K562 (cell line): ENCODE measurements around the gene SLC22A16. TPM values are rescaled to one million over a fixed set of nuclear protein-coding genes. Genes with fewer than 3 reads are reported as not detected.

Experiments
- ATAC-seq: fragments of 200-7000 bp; cut with Tn5 transposase; 3 replicates; pipeline ENCODE4 v1.9.1; 2020; ENCODE audit warnings: moderate library complexity
- BruUV-seq: library from RNA; stranded (reverse); fragments of 400-500 nt; replicated peaks from 2 replicates; lab custom pipeline; 2021; lab: Mats Ljungman, UMichigan
- CTCF ChIA-PET: fragments of 300-600 bp; formaldehyde crosslinking; extraction: SDS; loops from one replicate; lab custom pipeline; 2021; ENCODE audit warnings: low intra/inter-chr PET ratio; lab: Yijun Ruan, JAX
- POLR2A ChIA-PET: fragments of 300-600, 350-650 bp; sonication (Branson Sonifier 250); formaldehyde crosslinking; extraction: SDS; loops from one replicate; lab custom pipeline; 2021; ENCODE audit warnings: antibody characterized with exemption, inconsistent platforms; lab: Yijun Ruan, JAX
- DNase-seq, 4 experiments: peaks; one replicate each; pipeline versions ENCODE4 v3.0.0 to v3.0.0-alpha.2; 2011 to 2018; ENCODE audit warnings: low spot score in 3 of 4, mixed read lengths in 3 of 4; ENCODE audit errors: extremely low read depth in 1 of 4
- FAIRE-seq: peaks from 2 replicates; lab custom pipeline; 2011; peaks lifted over from hg19 to GRCh38; lab: Jason Lieb, UNC
- H2AFZ ChIP-seq: 2 replicates; pipeline ENCODE4 v1.6.0; 2011; ENCODE audit warnings: low read depth, low read length, control low read depth, inconsistent platforms
- H3K27ac ChIP-seq: fragments of 200-600 bp; 3 replicates; pipeline ENCODE4 v1.8.0; 2011; ENCODE audit warnings: low read depth, mild to moderate bottlenecking, control low read depth, inconsistent platforms, low read length, moderate library complexity, mixed read lengths; ENCODE audit errors: extremely low read depth
- H3K27me3 ChIP-seq, 2 experiments: fragments of 300-600 bp in 1 of 2; 2 replicates in 1 of 2; 3 replicates in 1 of 2; pipeline versions ENCODE4 v1.6.0 to v1.8.0; 2011; ENCODE audit warnings: inconsistent platforms in 2 of 2, low read length in 2 of 2, mild to moderate bottlenecking in 1 of 2, mixed read lengths in 1 of 2, moderate library complexity in 1 of 2; ENCODE audit not compliant: control insufficient read depth in 2 of 2, insufficient read depth in 2 of 2
- H3K36me3 ChIP-seq: fragments of 300-600 bp; 3 replicates; pipeline ENCODE4 v1.8.0; 2011; ENCODE audit warnings: mild to moderate bottlenecking, low read length, inconsistent platforms; ENCODE audit not compliant: control insufficient read depth, insufficient read depth
- H3K4me1 ChIP-seq, 2 experiments: fragments of 200-600 bp in 1 of 2; replicated peaks in 1 of 2; 2 replicates in 1 of 2; 3 replicates in 1 of 2; pipeline versions ENCODE4 v1.5.1 to v1.8.0; 2011; ENCODE audit warnings: inconsistent platforms in 2 of 2, low read length in 2 of 2, mild to moderate bottlenecking in 1 of 2, mixed read lengths in 1 of 2, moderate library complexity in 1 of 2; ENCODE audit not compliant: control insufficient read depth in 2 of 2, insufficient read depth in 2 of 2
- H3K4me2 ChIP-seq: 2 replicates; pipeline ENCODE4 v1.6.1; 2011; ENCODE audit warnings: low read length, control low read depth, inconsistent platforms, mixed read lengths; ENCODE audit not compliant: insufficient read depth
- H3K4me3 ChIP-seq: fragments of 200-600 bp; sonication (generic), shearing (Covaris generic); 2 replicates; pipeline ENCODE4 v1.5.1; 2016; ENCODE audit warnings: control low read depth, inconsistent platforms
- H3K79me2 ChIP-seq: fragments of 200-600 bp; 3 replicates; pipeline ENCODE4 v1.8.0; 2011; ENCODE audit warnings: low read length, inconsistent platforms; ENCODE audit not compliant: control insufficient read depth, insufficient read depth
- H3K9ac ChIP-seq, 2 experiments: 2 replicates each; pipeline versions ENCODE4 v1.6.0 to v1.6.1; 2011; ENCODE audit warnings: low read depth in 2 of 2, low read length in 2 of 2, control low read depth in 1 of 2, inconsistent platforms in 1 of 2, mild to moderate bottlenecking in 1 of 2, mixed read lengths in 1 of 2; ENCODE audit not compliant: insufficient read depth in 1 of 2
- H3K9me1 ChIP-seq: one replicate; pipeline ENCODE4 v1.6.0; 2011; ENCODE audit warnings: inconsistent platforms, mild to moderate bottlenecking, low read length, moderate library complexity; ENCODE audit not compliant: control insufficient read depth, insufficient read depth
- H3K9me3 ChIP-seq: replicated peaks from 2 replicates; pipeline ENCODE4 v1.5.1; 2011; ENCODE audit warnings: low read depth, low read length, inconsistent platforms; ENCODE audit not compliant: control insufficient read depth, insufficient read depth
- H4K20me1 ChIP-seq: replicated peaks from 2 replicates; pipeline ENCODE4 v1.6.1; 2011; ENCODE audit warnings: low read length, inconsistent platforms, mixed read lengths; ENCODE audit not compliant: control insufficient read depth, insufficient read depth
- KLF13 ChIP-seq: fragments of 450-650 bp; IDR thresholded peaks from 2 replicates; pipeline ENCODE4 v1.6.1; 2016; ENCODE audit warnings: missing genetic modification characterization, low read depth, mild to moderate bottlenecking, missing compliant biosample characterization, moderate library complexity, borderline replicate concordance
- POLR3A ChIP-seq: IDR thresholded peaks from 2 replicates; pipeline ENCODE4 v1.6.1; 2011; ENCODE audit warnings: borderline replicate concordance, mild to moderate bottlenecking, moderate library complexity; ENCODE audit not compliant: insufficient read length, insufficient read depth; ENCODE audit errors: extremely low read depth
- STAT5B ChIP-seq: fragments of 250-450 bp; sonication (Bioruptor Pico); IDR thresholded peaks from 2 replicates; pipeline ENCODE4 v1.8.0; 2021; ENCODE audit warnings: mild to moderate bottlenecking, inconsistent platforms
- XRCC3 ChIP-seq: fragments of 450-650 bp; IDR thresholded peaks from 2 replicates; pipeline ENCODE4 v1.6.1; 2017; ENCODE audit warnings: mild to moderate bottlenecking, moderate library complexity
- ZNF311 ChIP-seq: fragments of 250-450 bp; sonication (Bioruptor Pico); IDR thresholded peaks from 2 replicates; pipeline ENCODE4 v1.4.0; 2020; ENCODE audit warnings: mild to moderate bottlenecking, moderate library complexity
- WGBS: fragments of 100-300 bp; shearing (Covaris generic); methylation state at CpG from one replicate; pipeline ENCODE4 v1.1.6; 2016; ENCODE audit warnings: low coverage, mixed read lengths; ENCODE audit not compliant: insufficient coverage; ENCODE audit errors: missing lambda C conversion rate; 5-methylcytosine and 5-hydroxymethylcytosine counted together
- in situ Hi-C: fragments of 300-500 bp; cut with MboI; formaldehyde crosslinking; loops from 4 replicates; pipeline ENCODE4 v1.15.0; 2018; ENCODE audit warnings: inconsistent platforms, mixed read lengths
- intact Hi-C: fragments of 100-400 bp; cut with micrococcal nuclease; formaldehyde crosslinking; loops from 2 replicates; pipeline ENCODE4 v1.14.2; 2022
- polyA plus RNA-seq, 8 experiments: library from polyadenylated mRNA; depleted of rRNA in 4 of 8; stranded (reverse) in 5 of 8; unstranded in 3 of 8; fragments of >200 nt; fragmentation: Nextera tagmentation in 2 of 8; fragmentation: Illumina TruSeq in 1 of 8; extraction: Ambion mirVana in 2 of 8; extraction: Trizol in 1 of 8; gene quantifications; 2 replicates each; pipeline versions ENCODE4 v1.2.1 to v1.2.3, GENCODE V29; 2011 to 2014; ENCODE audit warnings: inconsistent platforms in 1 of 8, missing spikeins in 1 of 8
- total RNA-seq, 7 experiments: library from RNA; depleted of rRNA in 6 of 7; stranded (reverse); fragments of >200 nt in 6 of 7; fragmentation: Illumina TruSeq in 2 of 7; extraction: Trizol in 2 of 7; gene quantifications; 2 replicates each; pipeline versions ENCODE4 v1.2.1 to v1.2.3, GENCODE V29; 2011 to 2021; ENCODE audit warnings: low replicate concordance in 1 of 7
- TF ChIP-seq, protein P1 (sequence below): fragments of 450-650 bp; formaldehyde crosslinking; IDR thresholded peaks from 2 replicates; pipeline ENCODE4 v1.4.0; 2020; ENCODE audit warnings: mild to moderate bottlenecking, moderate library complexity
- TF ChIP-seq, protein P2 (sequence below): sonication (generic); formaldehyde crosslinking; IDR thresholded peaks from 2 replicates; pipeline ENCODE4 v1.8.1; 2023; ENCODE audit warnings: missing genetic modification reagents, mild to moderate bottlenecking, borderline replicate concordance

Gene SLC22A16
- total and polyA plus RNA-seq, 9 of the 15 experiments (the other 6 are each of a cell fraction or from before 2014, with no cell fraction given), result not detected

GRCh38 chr6:110446405-110446804, 30.0 kb downstream of the SLC22A16 start (continued):
- TF ChIP-seq, protein P1, sequence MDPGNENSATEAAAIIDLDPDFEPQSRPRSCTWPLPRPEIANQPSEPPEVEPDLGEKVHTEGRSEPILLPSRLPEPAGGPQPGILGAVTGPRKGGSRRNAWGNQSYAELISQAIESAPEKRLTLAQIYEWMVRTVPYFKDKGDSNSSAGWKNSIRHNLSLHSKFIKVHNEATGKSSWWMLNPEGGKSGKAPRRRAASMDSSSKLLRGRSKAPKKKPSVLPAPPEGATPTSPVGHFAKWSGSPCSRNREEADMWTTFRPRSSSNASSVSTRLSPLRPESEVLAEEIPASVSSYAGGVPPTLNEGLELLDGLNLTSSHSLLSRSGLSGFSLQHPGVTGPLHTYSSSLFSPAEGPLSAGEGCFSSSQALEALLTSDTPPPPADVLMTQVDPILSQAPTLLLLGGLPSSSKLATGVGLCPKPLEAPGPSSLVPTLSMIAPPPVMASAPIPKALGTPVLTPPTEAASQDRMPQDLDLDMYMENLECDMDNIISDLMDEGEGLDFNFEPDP (CRISPR knock-in tag), result no peak

DNA sequence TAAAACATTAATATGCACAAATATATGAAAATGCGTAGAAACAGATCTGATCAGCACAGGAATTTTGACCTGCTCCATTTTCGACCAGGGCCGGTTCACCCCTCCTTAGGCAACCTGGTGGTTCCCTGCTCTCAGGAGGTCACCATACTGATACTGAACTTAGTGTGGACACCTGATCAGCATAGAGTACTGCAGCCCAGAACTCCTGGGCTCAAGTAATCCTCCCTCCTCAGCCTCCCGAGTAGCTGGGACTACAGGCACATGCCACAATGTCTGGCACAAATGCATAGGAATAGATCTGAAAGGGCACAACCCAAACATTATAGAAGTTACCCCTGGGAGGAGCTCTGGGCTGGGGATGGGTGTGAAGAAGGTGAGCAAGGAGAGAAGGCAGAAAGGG, 36.4 kb downstream of the SLC22A16 start:
- DNase-seq (no peak), FAIRE-seq (no peak), ATAC-seq (no peak)
- TF ChIP-seq POLR3A, result no peak
- no peak for TF ChIP-seq KLF13 (tag)
- no peak for TF ChIP-seq STAT5B (CRISPR knock-in tag)
- TF ChIP-seq, protein P2, sequence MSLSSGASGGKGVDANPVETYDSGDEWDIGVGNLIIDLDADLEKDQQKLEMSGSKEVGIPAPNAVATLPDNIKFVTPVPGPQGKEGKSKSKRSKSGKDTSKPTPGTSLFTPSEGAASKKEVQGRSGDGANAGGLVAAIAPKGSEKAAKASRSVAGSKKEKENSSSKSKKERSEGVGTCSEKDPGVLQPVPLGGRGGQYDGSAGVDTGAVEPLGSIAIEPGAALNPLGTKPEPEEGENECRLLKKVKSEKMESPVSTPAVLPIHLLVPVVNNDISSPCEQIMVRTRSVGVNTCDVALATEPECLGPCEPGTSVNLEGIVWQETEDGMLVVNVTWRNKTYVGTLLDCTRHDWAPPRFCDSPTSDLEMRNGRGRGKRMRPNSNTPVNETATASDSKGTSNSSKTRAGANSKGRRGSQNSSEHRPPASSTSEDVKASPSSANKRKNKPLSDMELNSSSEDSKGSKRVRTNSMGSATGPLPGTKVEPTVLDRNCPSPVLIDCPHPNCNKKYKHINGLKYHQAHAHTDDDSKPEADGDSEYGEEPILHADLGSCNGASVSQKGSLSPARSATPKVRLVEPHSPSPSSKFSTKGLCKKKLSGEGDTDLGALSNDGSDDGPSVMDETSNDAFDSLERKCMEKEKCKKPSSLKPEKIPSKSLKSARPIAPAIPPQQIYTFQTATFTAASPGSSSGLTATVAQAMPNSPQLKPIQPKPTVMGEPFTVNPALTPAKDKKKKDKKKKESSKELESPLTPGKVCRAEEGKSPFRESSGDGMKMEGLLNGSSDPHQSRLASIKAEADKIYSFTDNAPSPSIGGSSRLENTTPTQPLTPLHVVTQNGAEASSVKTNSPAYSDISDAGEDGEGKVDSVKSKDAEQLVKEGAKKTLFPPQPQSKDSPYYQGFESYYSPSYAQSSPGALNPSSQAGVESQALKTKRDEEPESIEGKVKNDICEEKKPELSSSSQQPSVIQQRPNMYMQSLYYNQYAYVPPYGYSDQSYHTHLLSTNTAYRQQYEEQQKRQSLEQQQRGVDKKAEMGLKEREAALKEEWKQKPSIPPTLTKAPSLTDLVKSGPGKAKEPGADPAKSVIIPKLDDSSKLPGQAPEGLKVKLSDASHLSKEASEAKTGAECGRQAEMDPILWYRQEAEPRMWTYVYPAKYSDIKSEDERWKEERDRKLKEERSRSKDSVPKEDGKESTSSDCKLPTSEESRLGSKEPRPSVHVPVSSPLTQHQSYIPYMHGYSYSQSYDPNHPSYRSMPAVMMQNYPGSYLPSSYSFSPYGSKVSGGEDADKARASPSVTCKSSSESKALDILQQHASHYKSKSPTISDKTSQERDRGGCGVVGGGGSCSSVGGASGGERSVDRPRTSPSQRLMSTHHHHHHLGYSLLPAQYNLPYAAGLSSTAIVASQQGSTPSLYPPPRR (CRISPR knock-in tag), result no peak
- no peak for TF ChIP-seq XRCC3
- no peak for TF ChIP-seq ZNF311 (CRISPR knock-in tag)
- Histone ChIP-seq H2AFZ (no peak overlapping the region), H3K9me1 (no peaks in the 10 kb centered on the region), H3K4me3 (no peak overlapping the region), H3K79me2 (no peaks in the 10 kb centered on the region), H4K20me1 (no peaks in the 10 kb centered on the region), H3K9me3 (no peaks in the 10 kb centered on the region), H3K27me3 (peaks cover 8 to 19% of the 10 kb centered on the region in 2 experiments), H3K9ac (no peak overlapping the region), H3K4me1 (no peaks in the 10 kb centered on the region), H3K27ac (no peak overlapping the region), H3K4me2 (no peak overlapping the region), H3K36me3 (no peaks in the 10 kb centered on the region)
- intact Hi-C loops, result no loop called here
- POLR2A ChIA-PET, result interaction anchor here (1.1 kb wide), 1 partner anchor 22 kb away, joined by 3 read pairs; no protein-coding TSS in a partner anchor
- in situ Hi-C loops, result no loop called here
- CTCF ChIA-PET, result no interaction called here
- 1% methylated on average over 4 of the region's 4 CpGs for whole genome bisulfite sequencing
- BruUV-seq, result no TSS peak
